ENCODE measurements around the gene ALG9. TPM values are rescaled to one million over a fixed set of nuclear protein-coding genes. Genes with fewer than 3 reads are reported as not detected.

ALG9 gene
- polyA plus RNA-seq, 1 donor from 2014 or later = 92.1 TPM

GRCh38 chr11:111741751-111742150 lies 129.6 kb downstream of the ALG9 start:
- Histone ChIP-seq H3K79me2 (replicated peaks; ENCODE audit: insufficient read depth, low read length) (no peaks in the 10 kb centered on the region), H3F3A (ENCODE audit: insufficient read depth, low read length, poor library complexity, severe bottlenecking) (no peaks in the 10 kb centered on the region), H3K9me3 (ENCODE audit: low read length) (no peaks in the 10 kb centered on the region), H3K9me2 (ENCODE audit: insufficient read depth, low read length) (no peaks in the 10 kb centered on the region), H3K27me3 (ENCODE audit: insufficient read depth, low read depth, low read length) (no peaks in the 10 kb centered on the region), H3K36me3 (ENCODE audit: insufficient read depth, low read length) (peaks cover 8% of the 10 kb centered on the region), H3K27ac (ENCODE audit: low read length) (no peak overlapping the region), H3K9ac (ENCODE audit: low read length) (no peak overlapping the region), H3K4me2 (ENCODE audit: low read length) (no peak overlapping the region), H4K20me1 (ENCODE audit: insufficient read depth) (no peaks in the 10 kb centered on the region), H3K4me3 (ENCODE audit: low read length) (no peak overlapping the region), H2AFZ (ENCODE audit: low read depth, low read length) (no peak overlapping the region)
- TF ChIP-seq, protein P1, sequence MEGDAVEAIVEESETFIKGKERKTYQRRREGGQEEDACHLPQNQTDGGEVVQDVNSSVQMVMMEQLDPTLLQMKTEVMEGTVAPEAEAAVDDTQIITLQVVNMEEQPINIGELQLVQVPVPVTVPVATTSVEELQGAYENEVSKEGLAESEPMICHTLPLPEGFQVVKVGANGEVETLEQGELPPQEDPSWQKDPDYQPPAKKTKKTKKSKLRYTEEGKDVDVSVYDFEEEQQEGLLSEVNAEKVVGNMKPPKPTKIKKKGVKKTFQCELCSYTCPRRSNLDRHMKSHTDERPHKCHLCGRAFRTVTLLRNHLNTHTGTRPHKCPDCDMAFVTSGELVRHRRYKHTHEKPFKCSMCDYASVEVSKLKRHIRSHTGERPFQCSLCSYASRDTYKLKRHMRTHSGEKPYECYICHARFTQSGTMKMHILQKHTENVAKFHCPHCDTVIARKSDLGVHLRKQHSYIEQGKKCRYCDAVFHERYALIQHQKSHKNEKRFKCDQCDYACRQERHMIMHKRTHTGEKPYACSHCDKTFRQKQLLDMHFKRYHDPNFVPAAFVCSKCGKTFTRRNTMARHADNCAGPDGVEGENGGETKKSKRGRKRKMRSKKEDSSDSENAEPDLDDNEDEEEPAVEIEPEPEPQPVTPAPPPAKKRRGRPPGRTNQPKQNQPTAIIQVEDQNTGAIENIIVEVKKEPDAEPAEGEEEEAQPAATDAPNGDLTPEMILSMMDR (IDR thresholded peaks at IDR 0.05; ENCODE audit: poor library complexity, severe bottlenecking) = no peak
- no peak for TF ChIP-seq MXI1 (conservative IDR thresholded peaks at IDR 0.05; ENCODE audit: poor library complexity, severe bottlenecking)
- no peak for TF ChIP-seq EP300 (conservative IDR thresholded peaks at IDR 0.05; ENCODE audit: poor library complexity, severe bottlenecking)
- no peak for TF ChIP-seq EZH2 (IDR thresholded peaks at IDR 0.05; ENCODE audit: borderline replicate concordance, insufficient read depth, low read length, poor library complexity, severe bottlenecking)
- TF ChIP-seq SMC3 (conservative IDR thresholded peaks at IDR 0.05; ENCODE audit: poor library complexity) = no peak
- no peak for TF ChIP-seq REST (IDR thresholded peaks at IDR 0.05; ENCODE audit: borderline replicate concordance)

DNA sequence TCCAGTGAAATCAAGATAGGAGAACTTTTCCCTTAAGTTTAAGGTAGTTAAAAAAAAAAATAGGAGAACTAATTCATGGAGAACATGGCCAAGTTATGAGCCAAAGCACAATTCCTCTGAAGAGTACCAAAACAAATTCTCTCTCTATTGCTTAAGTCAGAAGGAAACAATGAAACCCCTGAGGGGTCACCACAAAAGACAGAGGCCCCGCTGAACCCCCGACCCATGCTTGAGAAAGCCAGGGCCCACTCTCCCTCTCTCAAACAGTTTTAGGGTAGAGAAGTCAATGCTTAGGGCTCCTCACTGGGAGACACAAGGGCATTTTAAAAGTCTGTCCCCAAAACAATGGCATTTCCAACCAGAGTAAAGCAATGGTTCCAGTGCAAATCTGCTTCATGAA lies 132.1 kb downstream of the ALG9 start:
- Histone ChIP-seq H3F3A (ENCODE audit: insufficient read depth, low read length, poor library complexity, severe bottlenecking) (no peaks in the 10 kb centered on the region), H3K4me2 (ENCODE audit: low read length) (no peak overlapping the region), H3K27ac (ENCODE audit: low read length) (no peak overlapping the region), H3K9me2 (ENCODE audit: insufficient read depth, low read length) (no peaks in the 10 kb centered on the region), H3K27me3 (ENCODE audit: insufficient read depth, low read depth, low read length) (no peaks in the 10 kb centered on the region), H3K79me2 (replicated peaks; ENCODE audit: insufficient read depth, low read length) (no peaks in the 10 kb centered on the region), H4K20me1 (ENCODE audit: insufficient read depth) (no peaks in the 10 kb centered on the region), H3K9ac (ENCODE audit: low read length) (no peak overlapping the region), H3K4me3 (ENCODE audit: low read length) (no peak overlapping the region), H2AFZ (ENCODE audit: low read depth, low read length) (no peak overlapping the region), H3K36me3 (ENCODE audit: insufficient read depth, low read length) (no peaks in the 10 kb centered on the region), H3K9me3 (ENCODE audit: low read length) (no peaks in the 10 kb centered on the region)
- TF ChIP-seq RAD21 (conservative IDR thresholded peaks at IDR 0.05) (no peak), REST (IDR thresholded peaks at IDR 0.05; ENCODE audit: borderline replicate concordance) (no peak), SMC3 (conservative IDR thresholded peaks at IDR 0.05; ENCODE audit: poor library complexity) (no peak), EZH2 (IDR thresholded peaks at IDR 0.05; ENCODE audit: borderline replicate concordance, insufficient read depth, low read length, poor library complexity, severe bottlenecking) (no peak), POLR2AphosphoS5 (IDR thresholded peaks at IDR 0.05) (no peak), EP300 (conservative IDR thresholded peaks at IDR 0.05; ENCODE audit: poor library complexity, severe bottlenecking) (no peak), MXI1 (conservative IDR thresholded peaks at IDR 0.05; ENCODE audit: poor library complexity, severe bottlenecking) (no peak), TAF1 (IDR thresholded peaks at IDR 0.05; ENCODE audit: low read depth) (no peak)
- TF ChIP-seq, protein P1 (IDR thresholded peaks at IDR 0.05; ENCODE audit: poor library complexity, severe bottlenecking) = no peak

All from neural cell (in vitro differentiated cells).